ENCODE data around the gene ATP1B4.

The ATP1B4 gene

DNA sequence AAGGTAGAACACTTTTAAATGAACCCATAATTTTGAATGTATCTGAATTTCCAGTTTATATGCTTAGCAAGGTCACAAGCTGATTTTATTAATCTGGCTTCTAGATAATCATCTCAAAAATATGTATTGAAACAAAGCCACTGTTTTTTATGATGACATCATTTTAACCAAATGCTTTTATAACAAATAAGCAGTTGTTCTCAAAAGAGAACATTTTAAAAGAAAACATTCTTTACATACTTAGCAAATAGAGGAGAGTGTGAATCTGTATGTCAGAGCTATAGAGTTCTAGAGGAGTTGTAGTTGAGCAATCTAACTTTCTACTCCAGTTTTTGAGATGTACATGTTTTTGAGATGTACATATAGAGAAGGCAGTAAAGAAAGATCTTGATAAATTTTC lies 64.7 kb downstream of the ATP1B4 start:
- no peak overlapping the region for H3K27ac ChIP-seq (ENCODE audit: low read depth, low read length)
- no peaks in the 10 kb centered on the region for H3K36me3 ChIP-seq (ENCODE audit: low read length)
- H4K20me1 ChIP-seq (ENCODE audit: low read depth, low read length) = no peaks in the 10 kb centered on the region
- H3K4me2 ChIP-seq (ENCODE audit: low read depth, low read length, poor library complexity, severe bottlenecking) = no peak overlapping the region
- no peak overlapping the region for H3K4me3 ChIP-seq (ENCODE audit: insufficient read depth, low read length, poor library complexity, severe bottlenecking)
- no peak overlapping the region for H3K9ac ChIP-seq (ENCODE audit: low read length)
- TF ChIP-seq, protein P1, sequence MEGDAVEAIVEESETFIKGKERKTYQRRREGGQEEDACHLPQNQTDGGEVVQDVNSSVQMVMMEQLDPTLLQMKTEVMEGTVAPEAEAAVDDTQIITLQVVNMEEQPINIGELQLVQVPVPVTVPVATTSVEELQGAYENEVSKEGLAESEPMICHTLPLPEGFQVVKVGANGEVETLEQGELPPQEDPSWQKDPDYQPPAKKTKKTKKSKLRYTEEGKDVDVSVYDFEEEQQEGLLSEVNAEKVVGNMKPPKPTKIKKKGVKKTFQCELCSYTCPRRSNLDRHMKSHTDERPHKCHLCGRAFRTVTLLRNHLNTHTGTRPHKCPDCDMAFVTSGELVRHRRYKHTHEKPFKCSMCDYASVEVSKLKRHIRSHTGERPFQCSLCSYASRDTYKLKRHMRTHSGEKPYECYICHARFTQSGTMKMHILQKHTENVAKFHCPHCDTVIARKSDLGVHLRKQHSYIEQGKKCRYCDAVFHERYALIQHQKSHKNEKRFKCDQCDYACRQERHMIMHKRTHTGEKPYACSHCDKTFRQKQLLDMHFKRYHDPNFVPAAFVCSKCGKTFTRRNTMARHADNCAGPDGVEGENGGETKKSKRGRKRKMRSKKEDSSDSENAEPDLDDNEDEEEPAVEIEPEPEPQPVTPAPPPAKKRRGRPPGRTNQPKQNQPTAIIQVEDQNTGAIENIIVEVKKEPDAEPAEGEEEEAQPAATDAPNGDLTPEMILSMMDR (IDR thresholded peaks at IDR 0.05; ENCODE audit: insufficient read depth, low read length, poor library complexity, severe bottlenecking) = no peak
- TF ChIP-seq EZH2phosphoT487 (conservative IDR thresholded peaks at IDR 0.05; ENCODE audit: low read length) = no peak
- H3K27me3 ChIP-seq (ENCODE audit: low read length) = no peaks in the 10 kb centered on the region
- H3K79me2 ChIP-seq (ENCODE audit: insufficient read depth, low read length) = no peaks in the 10 kb centered on the region
- H3K9me2 ChIP-seq (replicated peaks; ENCODE audit: insufficient read depth, low read length) = no peaks in the 10 kb centered on the region
- H3K9me3 ChIP-seq (ENCODE audit: insufficient read depth, low read length) = no peaks in the 10 kb centered on the region
- no peak overlapping the region for H2AFZ ChIP-seq (ENCODE audit: low read depth, low read length, severe bottlenecking)
- H3F3A ChIP-seq (ENCODE audit: insufficient read depth) = no peaks in the 10 kb centered on the region

DNA sequence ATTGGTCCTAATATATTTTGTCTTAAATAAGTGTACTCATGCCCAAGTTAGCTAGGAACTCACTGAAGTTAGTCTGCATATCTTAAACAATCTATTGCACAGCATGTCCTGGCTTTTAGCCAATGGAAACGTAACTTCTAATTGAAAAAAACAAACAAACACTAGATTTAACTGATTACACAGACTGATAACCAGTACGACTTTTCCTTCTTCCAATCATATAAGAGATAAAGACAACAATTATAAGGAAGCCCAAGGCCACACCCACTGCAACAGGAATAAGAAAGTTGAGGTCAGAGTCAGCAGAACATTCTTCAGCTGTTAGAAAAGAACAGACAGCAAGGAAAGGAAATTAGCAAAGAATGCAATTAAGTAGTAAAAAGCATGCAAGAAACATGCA lies 66.4 kb downstream of the ATP1B4 start:
- no peak overlapping the region for H3K4me2 ChIP-seq (ENCODE audit: low read depth, low read length, poor library complexity, severe bottlenecking)
- H3K9me3 ChIP-seq (ENCODE audit: insufficient read depth, low read length) = no peaks in the 10 kb centered on the region
- no peak overlapping the region for H3K4me3 ChIP-seq (ENCODE audit: insufficient read depth, low read length, poor library complexity, severe bottlenecking)
- no peak overlapping the region for H3K27ac ChIP-seq (ENCODE audit: low read depth, low read length)
- H3K27me3 ChIP-seq (ENCODE audit: low read length) = no peaks in the 10 kb centered on the region
- TF ChIP-seq, protein P1 (IDR thresholded peaks at IDR 0.05; ENCODE audit: insufficient read depth, low read length, poor library complexity, severe bottlenecking) = no peak
- TF ChIP-seq EZH2phosphoT487 (conservative IDR thresholded peaks at IDR 0.05; ENCODE audit: low read length) = no peak
- H3K36me3 ChIP-seq (ENCODE audit: low read length) = no peaks in the 10 kb centered on the region
- H3K79me2 ChIP-seq (ENCODE audit: insufficient read depth, low read length) = no peaks in the 10 kb centered on the region
- H3K9me2 ChIP-seq (replicated peaks; ENCODE audit: insufficient read depth, low read length) = no peaks in the 10 kb centered on the region
- H3K9ac ChIP-seq (ENCODE audit: low read length) = no peak overlapping the region
- no peaks in the 10 kb centered on the region for H4K20me1 ChIP-seq (ENCODE audit: low read depth, low read length)
- no peaks in the 10 kb centered on the region for H3F3A ChIP-seq (ENCODE audit: insufficient read depth)
- H2AFZ ChIP-seq (ENCODE audit: low read depth, low read length, severe bottlenecking) = no peak overlapping the region

DNA sequence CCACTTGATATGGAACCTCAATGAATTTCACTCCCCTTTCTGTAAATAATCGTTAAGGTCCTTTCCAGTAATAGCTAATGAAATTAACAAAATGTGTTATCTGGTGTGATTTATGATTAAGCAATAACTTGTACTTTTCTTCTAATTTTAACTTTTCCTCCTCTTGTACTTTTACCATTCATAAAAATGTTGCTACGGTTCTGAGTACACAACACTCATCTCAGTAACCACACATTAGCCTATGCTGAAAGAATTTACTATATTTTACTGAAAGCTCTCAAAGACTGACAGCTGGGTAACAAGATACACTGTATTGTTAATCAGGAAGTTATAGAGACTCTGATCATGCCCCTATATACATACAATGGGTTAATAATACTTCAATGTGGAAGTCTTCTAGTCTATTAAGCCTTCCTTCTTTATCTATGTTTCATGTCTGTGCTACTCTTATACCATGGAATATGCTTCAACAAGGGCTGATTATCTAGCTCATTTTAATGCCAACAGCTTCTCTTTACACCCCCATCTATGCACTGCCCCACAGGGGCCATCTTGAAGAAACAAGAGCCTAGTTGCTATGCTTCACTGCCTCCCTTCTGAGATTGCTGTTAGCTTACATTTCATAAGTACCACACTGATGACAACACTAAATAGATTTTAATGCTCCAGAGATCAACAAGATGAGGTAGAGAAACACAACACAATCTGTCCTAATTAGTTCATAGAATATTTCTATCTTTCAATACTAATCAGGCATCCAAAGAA lies 68.1 kb downstream of the ATP1B4 start:
- Histone ChIP-seq H3K9ac (ENCODE audit: low read length) (no peak overlapping the region), H2AFZ (ENCODE audit: low read depth, low read length, severe bottlenecking) (no peak overlapping the region), H3K36me3 (ENCODE audit: low read length) (no peaks in the 10 kb centered on the region), H3F3A (ENCODE audit: insufficient read depth) (no peaks in the 10 kb centered on the region), H3K4me2 (ENCODE audit: low read depth, low read length, poor library complexity, severe bottlenecking) (no peak overlapping the region), H3K9me3 (ENCODE audit: insufficient read depth, low read length) (no peaks in the 10 kb centered on the region), H4K20me1 (ENCODE audit: low read depth, low read length) (no peaks in the 10 kb centered on the region), H3K27me3 (ENCODE audit: low read length) (no peaks in the 10 kb centered on the region), H3K9me2 (replicated peaks; ENCODE audit: insufficient read depth, low read length) (no peaks in the 10 kb centered on the region), H3K79me2 (ENCODE audit: insufficient read depth, low read length) (no peaks in the 10 kb centered on the region), H3K27ac (ENCODE audit: low read depth, low read length) (no peak overlapping the region), H3K4me3 (ENCODE audit: insufficient read depth, low read length, poor library complexity, severe bottlenecking) (no peak overlapping the region)
- no peak for TF ChIP-seq EZH2phosphoT487 (conservative IDR thresholded peaks at IDR 0.05; ENCODE audit: low read length)
- TF ChIP-seq, protein P1 (IDR thresholded peaks at IDR 0.05; ENCODE audit: insufficient read depth, low read length, poor library complexity, severe bottlenecking) = no peak

Measured in SU-DHL-6 (cell line).